AG08396 (cell line): ENCODE data around the gene HIC2.
"Not testable (repeated sequence)": the region's sequence is repeated elsewhere in the genome, so short reads cannot be mapped to it uniquely, and the experiment has no call there.

Source experiments
- DNase-seq: peaks from one replicate; pipeline ENCODE4 v3.0.0; 2012; ENCODE audit warnings: low spot score, mixed read lengths

HIC2 gene

DNA sequence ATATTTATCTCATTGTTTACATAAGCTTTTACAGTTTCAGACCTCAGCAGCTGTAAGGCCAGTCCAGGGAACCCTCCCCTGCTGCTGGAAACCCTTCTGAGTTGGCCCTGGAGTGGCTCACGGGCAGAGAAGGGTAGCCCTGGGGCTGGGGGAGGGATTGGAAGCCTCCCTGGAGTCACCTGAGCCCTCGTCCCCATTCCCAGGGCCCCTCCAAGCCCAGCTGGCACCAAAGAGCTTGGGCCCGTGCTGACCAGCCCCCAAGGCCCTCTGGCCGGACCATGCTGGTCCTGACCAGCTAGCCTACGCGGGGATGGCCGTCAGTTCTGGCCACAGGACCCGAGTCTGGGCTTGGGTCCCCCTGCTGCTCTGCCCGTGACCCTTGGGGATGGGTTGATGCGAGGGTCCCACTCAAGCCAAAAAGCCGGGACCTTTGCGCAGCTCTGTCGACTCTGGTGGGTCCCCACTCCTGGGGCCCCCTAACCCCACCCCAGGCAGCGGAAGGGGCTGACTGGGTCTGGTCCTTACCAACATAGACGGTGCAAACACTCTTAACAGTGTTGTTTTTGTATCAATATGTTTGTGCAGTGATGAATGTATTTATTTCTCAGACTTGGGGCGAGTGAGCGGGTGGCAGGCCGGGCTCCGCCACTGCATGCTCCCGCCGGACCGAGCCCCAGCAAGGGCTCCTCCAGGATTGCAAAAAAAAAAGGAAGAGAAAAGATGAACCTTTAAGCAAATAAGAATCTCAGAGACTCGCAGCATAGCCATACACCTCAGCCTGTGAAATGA, 32.6 kb downstream of the HIC2 start:
- no peak for DNase-seq

GRCh38 chr22:21450320-21450831, 33.2 kb downstream of the HIC2 start:
- no peak for DNase-seq

- DNase-seq: no peak
These were observed 33.7 kb downstream of the HIC2 start for GRCh38 chr22:21450858-21451353.

DNA sequence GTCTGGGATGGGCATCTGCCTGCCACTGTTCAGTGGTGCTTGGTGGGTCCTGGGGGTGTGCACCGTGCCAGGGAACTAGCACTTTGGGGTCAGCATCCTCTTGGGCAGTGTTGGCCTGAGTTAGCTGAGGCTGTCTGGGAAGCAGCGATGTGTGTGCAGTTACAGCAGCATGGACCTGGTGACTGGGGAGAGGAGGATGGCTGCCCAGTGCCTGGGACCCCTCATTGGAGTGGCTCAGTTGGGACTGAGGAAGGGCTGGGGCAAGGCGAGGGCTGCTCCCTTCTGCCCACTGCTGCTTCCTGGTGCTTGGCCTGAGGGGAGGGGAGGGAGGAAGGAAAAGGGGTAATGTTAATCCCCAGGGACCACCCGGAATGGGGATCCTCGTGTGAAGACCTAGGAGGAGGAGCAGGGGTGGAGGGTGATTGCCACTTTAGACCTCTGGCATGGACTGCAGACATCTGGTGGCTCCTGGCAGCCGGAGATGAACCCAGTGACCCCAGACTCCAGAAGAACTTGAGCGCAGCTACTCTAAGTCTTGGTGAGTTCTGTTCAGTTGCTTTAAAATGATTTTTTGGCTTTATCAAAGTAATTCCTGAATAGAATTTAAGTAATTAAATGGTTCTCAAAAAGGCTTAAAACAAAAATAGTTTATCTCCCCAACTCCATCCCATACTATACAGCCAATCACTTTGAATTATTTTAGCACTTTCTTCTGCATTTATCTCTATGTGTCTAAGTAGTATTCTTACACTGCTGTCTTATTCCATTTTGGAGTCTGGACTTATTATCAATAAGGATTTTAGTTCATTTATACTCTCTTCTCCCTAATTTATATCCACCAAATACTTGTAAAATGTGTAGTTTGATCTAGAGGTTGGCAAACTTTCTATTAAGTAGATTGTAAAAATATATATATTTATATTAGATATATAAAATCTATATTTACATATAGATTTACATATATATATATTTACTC, 34.7 kb downstream of the HIC2 start:
- no peak for DNase-seq

GRCh38 chr22:21452666-21453065, 35.5 kb downstream of the HIC2 start:
- not testable (repeated sequence) for DNase-seq

GRCh38 chr22:21454998-21455333, 37.8 kb downstream of the HIC2 start:
- DNase-seq: not testable (repeated sequence)

GRCh38 chr22:21455334-21456089, 38.3 kb downstream of the HIC2 start:
- DNase-seq: no peak

- peak; percentile 48 for DNase-seq
These were observed 40.0 kb downstream of the HIC2 start for GRCh38 chr22:21457023-21457787.

- not testable (repeated sequence) for DNase-seq
These were observed 45.5 kb downstream of the HIC2 start for GRCh38 chr22:21462672-21463071.

- not testable (repeated sequence) for DNase-seq
These were observed 50.4 kb downstream of the HIC2 start, which contains the start of gene TMEM191C for GRCh38 chr22:21467337-21468193. Gene TMEM191C, plus strand, starts transcription at chr22:21467387. Its CDS starts 73 bp downstream, at chr22:21467460.

- DNase-seq: not testable (repeated sequence)
These were observed 51.3 kb downstream of the HIC2 start for GRCh38 chr22:21468194-21469096.

- not testable (repeated sequence) for DNase-seq
These were observed 52.2 kb downstream of the HIC2 start for GRCh38 chr22:21469097-21469994.

- not testable (repeated sequence) for DNase-seq
These were observed 55.8 kb downstream of the HIC2 start for GRCh38 chr22:21472984-21473383.

- DNase-seq: not testable (repeated sequence)
These were observed 56.5 kb downstream of the HIC2 start for GRCh38 chr22:21473664-21474063.

- not testable (repeated sequence) for DNase-seq
These were observed 66.9 kb downstream of the HIC2 start for GRCh38 chr22:21484039-21484438.

- not testable (repeated sequence) for DNase-seq
These were observed 70.6 kb downstream of the HIC2 start for GRCh38 chr22:21487723-21488122.

DNA sequence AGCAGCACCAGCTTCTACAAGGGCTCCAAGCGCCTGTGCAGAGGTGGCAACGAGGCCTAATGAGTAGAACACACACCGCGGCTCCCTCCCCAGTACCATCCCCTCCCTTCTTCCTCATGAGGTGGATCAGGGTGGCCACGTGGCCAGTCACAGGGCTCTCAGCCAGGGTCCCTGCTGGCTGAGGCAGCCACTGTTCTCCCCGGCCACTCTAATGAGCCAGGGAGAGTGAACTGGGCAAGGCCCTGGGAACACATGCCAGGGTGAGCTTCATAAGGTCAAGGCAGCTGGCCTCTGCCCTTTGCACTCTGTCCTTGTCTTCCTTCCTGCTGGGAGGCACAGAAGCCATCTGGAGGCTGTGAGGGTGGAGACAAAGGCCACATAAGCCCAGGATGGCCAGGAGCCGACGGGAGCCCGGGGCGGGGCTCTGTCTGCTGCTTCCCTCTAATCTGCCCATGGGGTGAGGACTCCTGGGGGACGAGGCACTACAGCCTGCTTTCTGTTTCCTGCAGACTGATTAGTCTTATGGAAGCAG, 72.0 kb downstream of the HIC2 start:
- DNase-seq: not testable (repeated sequence)
